Activated CD4-positive, alpha-beta T cell treated with anti-CD3 and anti-CD28 coated beads for 1 hour (primary cell): ENCODE results near the gene SH3PXD2A.
"Not testable (repeated sequence)": the region's sequence is repeated elsewhere in the genome, so short reads cannot be mapped to it uniquely, and the experiment has no call there.

Experiments
- DNase-seq: peaks from one replicate; pipeline ENCODE4 v3.0.0-alpha.2; 2020

SH3PXD2A gene

GRCh38 chr10:103849880-103850571, 5.3 kb downstream of the SH3PXD2A start:
- no peak for DNase-seq

- no peak for DNase-seq
These were observed 6.0 kb downstream of the SH3PXD2A start for GRCh38 chr10:103849212-103849877.

- DNase-seq, result no peak
These were observed 7.4 kb downstream of the SH3PXD2A start for GRCh38 chr10:103847909-103848468.

GRCh38 chr10:103847346-103847745, 8.0 kb downstream of the SH3PXD2A start:
- no peak for DNase-seq

GRCh38 chr10:103845972-103846371, 9.4 kb downstream of the SH3PXD2A start:
- no peak for DNase-seq

GRCh38 chr10:103845346-103845745, 10.0 kb downstream of the SH3PXD2A start:
- DNase-seq, result not testable (repeated sequence)

GRCh38 chr10:103843854-103844570, 11.4 kb downstream of the SH3PXD2A start:
- DNase-seq, result no peak

- DNase-seq, result no peak
These were observed 12.3 kb downstream of the SH3PXD2A start for GRCh38 chr10:103843045-103843444.

GRCh38 chr10:103842605-103843004, 12.8 kb downstream of the SH3PXD2A start:
- DNase-seq, result no peak

- no peak for DNase-seq
These were observed 13.9 kb downstream of the SH3PXD2A start for GRCh38 chr10:103841519-103841918.

- no peak for DNase-seq
These were observed 14.7 kb downstream of the SH3PXD2A start for GRCh38 chr10:103840740-103841070.

- no peak for DNase-seq
These were observed 15.3 kb downstream of the SH3PXD2A start for GRCh38 chr10:103839872-103840739.

GRCh38 chr10:103839519-103839871, 15.9 kb downstream of the SH3PXD2A start:
- DNase-seq, result no peak

GRCh38 chr10:103838862-103839518, 16.4 kb downstream of the SH3PXD2A start:
- DNase-seq, result no peak

GRCh38 chr10:103838070-103838395, 17.3 kb downstream of the SH3PXD2A start:
- no peak for DNase-seq

GRCh38 chr10:103837370-103838069, 17.9 kb downstream of the SH3PXD2A start:
- DNase-seq, result no peak

GRCh38 chr10:103836861-103837260, 18.5 kb downstream of the SH3PXD2A start:
- DNase-seq, result no peak

GRCh38 chr10:103836273-103836672, 19.1 kb downstream of the SH3PXD2A start:
- no peak for DNase-seq

GRCh38 chr10:103835096-103836050, 20.0 kb downstream of the SH3PXD2A start:
- no peak for DNase-seq

- DNase-seq, result no peak
These were observed 20.8 kb downstream of the SH3PXD2A start for GRCh38 chr10:103834436-103835095.
